Measurements from ENCODE around the gene SLC19A1. TPM values are rescaled to one million over a fixed set of nuclear protein-coding genes. Genes with fewer than 3 reads are reported as not detected.

The SLC19A1 gene
- total and polyA plus RNA-seq, 4 experiments from 2014 or later = 7.4 to 9.8 (median 8.2) TPM

GRCh38 chr21:45513003-45513717 lies 29.1 kb downstream of the SLC19A1 start:
- H3K4me3 Mint-ChIP-seq = no peak overlapping the region
- Histone ChIP-seq H3K9me3 (ENCODE audit: control insufficient read depth in 1 of 2, low read length in 2 of 2) (no peaks in the 10 kb centered on the region), H3K27me3 (ENCODE audit: insufficient read depth, low read length) (no peaks in the 10 kb centered on the region), H3K36me3 (ENCODE audit: insufficient read depth, low read length) (no peaks in the 10 kb centered on the region), H3K27ac (ENCODE audit: low read depth, low read length) (no peak overlapping the region), H3K4me1 (ENCODE audit: insufficient read depth, low read length) (no peaks in the 10 kb centered on the region), H3K4me3 (ENCODE audit: low read length in 2 of 2) (no peak overlapping the region)
- ChIA-PET POLR2A (ENCODE audit: partially characterized antibody) (no interaction called here), CTCF (ENCODE audit: partially characterized antibody) (no interaction called here)
- H3K4me1 Mint-ChIP-seq = peaks cover 0 to 6% (median 3%) of the 10 kb centered on the region in 4 donors
- H3K27ac Mint-ChIP-seq = peak overlapping the region in 1 of 7 donors; percentile 3
- peaks cover 0 to 8% (median 4%) of the 10 kb centered on the region in 8 donors for H3K9me3 Mint-ChIP-seq
- peak in 1 of 5 donors; percentile 14 for DNase-seq
- no peaks in the 10 kb centered on the region for H3K27me3 Mint-ChIP-seq
- intact Hi-C loops (cut with micrococcal nuclease) = no loop called here
- peaks cover 4 to 7% of the 10 kb centered on the region in 2 donors for H3K36me3 Mint-ChIP-seq

GRCh38 chr21:45512626-45513002 lies 29.6 kb downstream of the SLC19A1 start:
- intact Hi-C loops (cut with micrococcal nuclease) = no loop called here
- H3K36me3 ChIP-seq (ENCODE audit: insufficient read depth, low read length) = no peaks in the 10 kb centered on the region

GRCh38 chr21:45511661-45512431 lies 30.4 kb downstream of the SLC19A1 start:
- Mint-ChIP-seq H3K4me1 (peaks cover 0 to 1% (median 0%) of the 10 kb centered on the region in 4 donors), H3K36me3 (peaks cover 0 to 3% of the 10 kb centered on the region in 2 donors), H3K27me3 (no peaks in the 10 kb centered on the region), H3K4me3 (no peak overlapping the region), H3K9me3 (no peaks in the 10 kb centered on the region), H3K27ac (no peak overlapping the region)
- peak in 1 of 5 donors; percentile 4 for DNase-seq
- H3K27me3 ChIP-seq (ENCODE audit: insufficient read depth, low read length) = no peaks in the 10 kb centered on the region
- ChIA-PET CTCF (ENCODE audit: partially characterized antibody) (no interaction called here), POLR2A (ENCODE audit: partially characterized antibody) (no interaction called here)
- intact Hi-C loops (cut with micrococcal nuclease) = no loop called here
- no peak overlapping the region for H3K4me3 ChIP-seq (ENCODE audit: low read length in 2 of 2)
- no peaks in the 10 kb centered on the region for H3K4me1 ChIP-seq (ENCODE audit: insufficient read depth, low read length)
- no peak overlapping the region for H3K27ac ChIP-seq (ENCODE audit: low read depth, low read length)
- no peaks in the 10 kb centered on the region for H3K36me3 ChIP-seq (ENCODE audit: insufficient read depth, low read length)
- no peaks in the 10 kb centered on the region for H3K9me3 ChIP-seq (ENCODE audit: control insufficient read depth in 1 of 2, low read length in 2 of 2)

More at GRCh38 chr21:45512626-45513002, 29.6 kb downstream of the SLC19A1 start:
- DNase-seq = peak in 1 of 5 donors; percentile 11
- peaks cover 0 to 1% (median under 1%) of the 10 kb centered on the region in 4 donors for H3K4me1 Mint-ChIP-seq
- ChIA-PET CTCF (ENCODE audit: partially characterized antibody) (no interaction called here), POLR2A (ENCODE audit: partially characterized antibody) (no interaction called here)
- Histone ChIP-seq H3K4me3 (ENCODE audit: low read length in 2 of 2) (no peak overlapping the region), H3K9me3 (ENCODE audit: control insufficient read depth in 1 of 2, low read length in 2 of 2) (no peaks in the 10 kb centered on the region), H3K27me3 (ENCODE audit: insufficient read depth, low read length) (no peaks in the 10 kb centered on the region), H3K4me1 (ENCODE audit: insufficient read depth, low read length) (no peaks in the 10 kb centered on the region), H3K27ac (ENCODE audit: low read depth, low read length) (no peak overlapping the region)
- peaks cover 0 to 4% (median 0%) of the 10 kb centered on the region in 8 donors for H3K9me3 Mint-ChIP-seq
- peaks cover 0 to 3% of the 10 kb centered on the region in 2 donors for H3K36me3 Mint-ChIP-seq
- no peak overlapping the region for H3K4me3 Mint-ChIP-seq
- H3K27ac Mint-ChIP-seq = no peak overlapping the region
- H3K27me3 Mint-ChIP-seq = no peaks in the 10 kb centered on the region

- Mint-ChIP-seq H3K36me3 (peaks cover 0 to 3% of the 10 kb centered on the region in 2 donors), H3K4me1 (peaks cover 0 to 1% (median 0%) of the 10 kb centered on the region in 4 donors), H3K27me3 (no peaks in the 10 kb centered on the region), H3K9me3 (no peaks in the 10 kb centered on the region), H3K4me3 (no peak overlapping the region), H3K27ac (no peak overlapping the region)
- H3K4me1 ChIP-seq (ENCODE audit: insufficient read depth, low read length) = no peaks in the 10 kb centered on the region
- ChIA-PET CTCF (ENCODE audit: partially characterized antibody) (no interaction called here), POLR2A (ENCODE audit: partially characterized antibody) (no interaction called here)
- H3K36me3 ChIP-seq (ENCODE audit: insufficient read depth, low read length) = no peaks in the 10 kb centered on the region
- H3K4me3 ChIP-seq (ENCODE audit: low read length in 2 of 2) = no peak overlapping the region
- H3K27me3 ChIP-seq (ENCODE audit: insufficient read depth, low read length) = no peaks in the 10 kb centered on the region
- DNase-seq = no peak
- no peaks in the 10 kb centered on the region for H3K9me3 ChIP-seq (ENCODE audit: control insufficient read depth in 1 of 2, low read length in 2 of 2)
- H3K27ac ChIP-seq (ENCODE audit: low read depth, low read length) = no peak overlapping the region
- intact Hi-C loops (cut with micrococcal nuclease) = no loop called here
These were observed 31.2 kb downstream of the SLC19A1 start for GRCh38 chr21:45511007-45511406.

- ChIA-PET CTCF (ENCODE audit: partially characterized antibody) (no interaction called here), POLR2A (ENCODE audit: partially characterized antibody) (no interaction called here)
- Histone ChIP-seq H3K4me3 (ENCODE audit: low read length in 2 of 2) (no peak overlapping the region), H3K27me3 (ENCODE audit: insufficient read depth, low read length) (no peaks in the 10 kb centered on the region), H3K9me3 (ENCODE audit: control insufficient read depth in 1 of 2, low read length in 2 of 2) (no peaks in the 10 kb centered on the region), H3K4me1 (ENCODE audit: insufficient read depth, low read length) (no peaks in the 10 kb centered on the region), H3K36me3 (ENCODE audit: insufficient read depth, low read length) (no peaks in the 10 kb centered on the region), H3K27ac (ENCODE audit: low read depth, low read length) (no peak overlapping the region)
- H3K4me3 Mint-ChIP-seq = no peak overlapping the region
- DNase-seq = peak in 1 of 5 donors; percentile 6
- H3K27ac Mint-ChIP-seq = no peak overlapping the region
- H3K9me3 Mint-ChIP-seq = no peaks in the 10 kb centered on the region
- H3K4me1 Mint-ChIP-seq = peaks cover 0 to 1% (median 0%) of the 10 kb centered on the region in 4 donors
- H3K36me3 Mint-ChIP-seq = peaks cover 0 to 3% of the 10 kb centered on the region in 2 donors
- no peaks in the 10 kb centered on the region for H3K27me3 Mint-ChIP-seq
- intact Hi-C loops (cut with micrococcal nuclease) = no loop called here
These were observed 31.7 kb downstream of the SLC19A1 start for GRCh38 chr21:45510466-45510955.

GRCh38 chr21:45509566-45510465 lies 32.4 kb downstream of the SLC19A1 start:
- POLR2A ChIA-PET (ENCODE audit: partially characterized antibody) = no interaction called here
- H3K9me3 Mint-ChIP-seq = no peaks in the 10 kb centered on the region
- H3K4me3 Mint-ChIP-seq = no peak overlapping the region
- Histone ChIP-seq H3K27me3 (ENCODE audit: insufficient read depth, low read length) (no peaks in the 10 kb centered on the region), H3K4me3 (ENCODE audit: low read length in 2 of 2) (no peak overlapping the region), H3K27ac (ENCODE audit: low read depth, low read length) (no peak overlapping the region), H3K9me3 (ENCODE audit: control insufficient read depth in 1 of 2, low read length in 2 of 2) (no peaks in the 10 kb centered on the region), H3K4me1 (ENCODE audit: insufficient read depth, low read length) (no peaks in the 10 kb centered on the region), H3K36me3 (ENCODE audit: insufficient read depth, low read length) (no peaks in the 10 kb centered on the region)
- H3K27me3 Mint-ChIP-seq = no peaks in the 10 kb centered on the region
- CTCF ChIA-PET (ENCODE audit: partially characterized antibody) = no interaction called here
- peaks cover 0 to 1% of the 10 kb centered on the region in 2 donors for H3K36me3 Mint-ChIP-seq
- H3K4me1 Mint-ChIP-seq = peaks cover 0 to 1% (median 0%) of the 10 kb centered on the region in 4 donors
- DNase-seq = no peak
- intact Hi-C loops (cut with micrococcal nuclease) = no loop called here
- no peak overlapping the region for H3K27ac Mint-ChIP-seq
